GM21526 (cell line): ENCODE data around the gene MMS22L.
A peak's percentile ranks its signal among the peaks of the same experiment; 100 is the strongest.
"Not testable (repeated sequence)": the region's sequence is repeated elsewhere in the genome, so short reads cannot be mapped to it uniquely, and the experiment has no call there.

Experiments
- ATAC-seq: cut with Tn5 transposase; IDR thresholded peaks from one replicate; pipeline ENCODE4 v1.9.1; 2021; ENCODE audit warnings: moderate library complexity; ENCODE audit not compliant: unreplicated experiment, low FRiP score

MMS22L gene

DNA sequence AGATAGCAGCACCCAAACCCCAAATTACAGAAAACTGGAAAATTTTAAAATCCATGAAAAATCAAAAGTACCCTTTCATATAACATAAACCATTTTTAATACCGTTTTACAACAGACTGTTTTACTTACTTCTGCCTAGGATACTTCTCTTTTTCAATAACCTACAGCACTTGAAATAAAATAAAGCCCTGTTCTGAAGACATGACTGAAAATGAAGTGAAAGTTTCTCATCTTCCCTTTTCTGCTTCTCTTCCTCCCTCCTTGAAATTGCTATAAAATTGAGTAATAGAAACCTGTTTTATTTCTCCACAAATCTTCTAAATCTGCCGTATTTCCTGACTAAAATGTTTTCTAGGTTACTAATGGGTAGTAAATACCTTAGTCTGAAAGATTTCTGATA lies 20.3 kb downstream of the MMS22L start:
- no peak for ATAC-seq

- ATAC-seq: no peak
Measured at GRCh38 chr6:97246842-97247241, 36.2 kb downstream of the MMS22L start.

DNA sequence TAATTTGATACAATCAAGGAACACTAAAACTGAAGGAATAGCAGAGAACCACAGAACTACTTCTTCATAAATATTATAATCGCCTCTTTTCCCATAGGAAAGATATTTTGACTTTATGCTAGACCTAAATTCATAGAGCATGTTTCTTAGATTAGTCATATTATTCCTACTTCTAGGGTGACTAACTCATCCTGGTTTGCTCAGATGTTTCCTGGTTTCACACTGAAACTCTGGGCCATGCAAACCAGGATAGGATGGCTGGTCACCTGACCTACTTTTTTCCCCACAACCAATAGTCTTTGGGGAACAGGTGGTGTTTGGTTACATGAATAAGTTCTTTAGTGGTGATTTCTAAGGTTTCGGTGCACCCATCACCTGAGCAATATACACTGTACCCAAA lies 42.8 kb downstream of the MMS22L start:
- ATAC-seq: no peak

DNA sequence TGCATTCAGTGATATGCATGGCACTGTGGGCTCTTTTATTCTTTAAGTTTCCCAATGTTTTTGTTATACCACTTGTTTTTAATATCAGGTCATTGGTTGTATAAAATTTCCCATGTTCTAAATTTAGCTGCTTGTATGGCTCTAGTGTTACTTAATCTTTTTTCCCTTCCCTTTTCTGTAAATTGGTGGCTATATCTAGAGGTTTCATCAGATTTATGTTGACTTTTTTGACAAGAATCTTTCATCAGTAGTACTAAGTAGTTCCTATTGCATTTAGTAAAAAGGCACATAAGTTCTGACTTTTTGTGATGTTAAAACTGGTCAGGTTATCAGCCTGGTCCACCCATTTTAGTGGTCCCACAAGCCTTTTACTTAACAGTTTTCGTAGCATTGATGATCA lies 51.1 kb downstream of the MMS22L start:
- ATAC-seq: no peak

GRCh38 chr6:97222903-97223302 lies 60.1 kb downstream of the MMS22L start:
- ATAC-seq: no peak

DNA sequence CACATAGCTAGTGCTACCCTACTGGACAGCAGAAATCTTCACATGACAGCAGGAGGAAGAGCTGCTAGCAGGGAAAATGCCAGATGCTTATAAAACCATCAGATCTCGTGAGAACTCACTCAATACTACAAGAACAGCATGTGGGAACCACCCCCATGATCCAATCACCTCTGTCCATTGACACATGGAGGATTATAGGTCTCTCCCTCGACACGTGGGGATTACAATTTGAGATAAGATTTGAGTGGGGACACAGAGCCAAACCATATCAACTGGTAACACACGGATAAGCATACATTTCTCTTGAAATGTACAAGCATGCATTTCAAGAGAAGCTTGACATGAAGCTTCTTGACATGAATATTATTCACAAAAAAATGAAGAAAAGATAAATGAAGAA lies 64.1 kb downstream of the MMS22L start:
- no peak for ATAC-seq

DNA sequence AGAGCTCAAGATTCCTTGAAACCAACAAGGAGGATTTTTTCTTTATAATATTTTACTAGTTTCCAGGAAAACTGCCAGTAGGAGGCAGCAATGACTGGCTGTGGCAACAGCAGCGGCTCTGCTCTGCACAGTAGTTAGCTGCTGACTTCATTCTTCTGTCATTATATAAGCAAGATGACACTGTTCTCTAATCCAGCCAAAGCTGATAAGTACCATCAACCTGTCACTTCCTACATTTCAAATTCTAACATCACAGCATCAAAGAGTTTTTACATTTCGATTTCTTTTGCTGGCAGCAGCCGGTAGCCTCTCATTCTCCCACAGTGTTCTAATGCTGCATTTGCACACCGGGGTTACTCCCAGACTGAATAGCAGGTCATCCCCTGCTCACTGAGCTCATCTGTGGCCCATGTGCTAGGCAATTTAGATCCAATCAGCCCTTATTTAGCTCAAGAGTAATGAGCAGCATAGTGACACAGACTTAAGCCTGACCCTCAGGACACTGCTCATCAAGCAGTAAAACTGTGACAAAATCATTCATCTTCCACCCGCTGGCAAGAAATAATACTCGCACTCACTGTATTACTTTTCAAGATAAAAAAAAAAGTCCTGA lies 67.8 kb downstream of the MMS22L start:
- ATAC-seq: no peak

- ATAC-seq: no peak
Measured at GRCh38 chr6:97214671-97215070, 68.3 kb downstream of the MMS22L start.

DNA sequence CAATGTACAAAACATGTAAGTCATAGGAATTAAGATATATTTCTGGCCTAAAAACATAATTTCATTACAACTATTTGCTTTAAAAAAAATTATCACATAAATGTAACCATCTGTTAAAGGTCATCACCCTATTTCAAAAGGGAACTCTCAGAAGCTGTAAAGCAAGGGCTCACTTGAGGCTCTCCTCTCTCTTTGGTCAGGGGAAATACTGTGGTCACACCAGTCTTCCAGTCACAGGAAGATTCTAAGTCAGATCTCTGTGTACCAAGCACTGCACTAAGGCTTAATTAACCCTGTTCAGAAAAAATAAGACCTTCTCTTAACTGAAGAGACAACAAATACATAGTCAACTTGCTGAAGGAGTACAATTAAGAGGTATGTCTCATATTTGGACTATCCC lies 75.6 kb downstream of the MMS22L start:
- no peak for ATAC-seq

DNA sequence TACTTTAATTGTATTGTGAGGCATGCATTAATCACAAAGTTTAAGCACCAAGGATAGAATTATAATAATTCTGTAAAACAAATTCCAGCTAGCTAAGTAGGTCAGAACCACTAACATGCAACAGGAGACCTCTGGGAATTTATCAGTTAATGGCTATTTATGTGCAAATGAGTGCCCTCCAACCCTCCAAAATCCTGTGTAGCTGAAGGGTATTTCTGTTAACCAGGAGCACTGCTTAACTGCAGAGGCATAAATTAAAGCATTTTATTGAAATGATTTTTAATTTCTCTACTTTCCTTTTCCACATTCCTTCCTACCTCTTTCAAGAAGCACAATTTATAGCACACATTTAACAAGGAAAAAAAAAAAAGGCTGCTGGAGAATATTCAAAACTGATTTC lies 77.0 kb downstream of the MMS22L start:
- ATAC-seq: no peak

- ATAC-seq: no peak
Measured at GRCh38 chr6:97203343-97203742, 79.7 kb downstream of the MMS22L start.

DNA sequence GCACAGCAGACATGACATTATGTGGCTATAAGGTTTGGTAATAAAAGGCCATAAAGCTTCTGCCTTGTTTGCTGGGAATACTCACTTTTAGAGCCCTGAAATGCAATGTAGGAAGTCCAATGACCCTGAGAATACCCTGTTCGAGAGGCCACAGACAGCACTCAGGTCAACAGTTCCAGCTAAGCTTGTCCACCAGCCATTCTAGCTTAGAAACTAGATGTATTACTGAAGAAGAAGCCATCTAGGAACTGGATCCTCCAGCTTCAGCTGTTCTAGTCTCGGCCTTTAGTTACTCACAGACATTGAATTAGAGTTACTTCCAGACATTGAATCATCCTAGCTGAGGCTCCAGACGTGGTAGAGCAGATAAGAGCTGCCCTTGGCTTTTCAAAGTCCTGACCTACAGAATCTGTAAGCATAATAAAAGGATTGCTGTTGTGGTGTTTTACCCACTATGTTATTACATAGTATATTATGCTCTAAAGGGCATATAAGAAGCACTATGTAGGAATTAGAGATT lies 84.9 kb downstream of the MMS22L start:
- no peak for ATAC-seq

GRCh38 chr6:97195117-97195516 lies 87.9 kb downstream of the MMS22L start:
- ATAC-seq: no peak

DNA sequence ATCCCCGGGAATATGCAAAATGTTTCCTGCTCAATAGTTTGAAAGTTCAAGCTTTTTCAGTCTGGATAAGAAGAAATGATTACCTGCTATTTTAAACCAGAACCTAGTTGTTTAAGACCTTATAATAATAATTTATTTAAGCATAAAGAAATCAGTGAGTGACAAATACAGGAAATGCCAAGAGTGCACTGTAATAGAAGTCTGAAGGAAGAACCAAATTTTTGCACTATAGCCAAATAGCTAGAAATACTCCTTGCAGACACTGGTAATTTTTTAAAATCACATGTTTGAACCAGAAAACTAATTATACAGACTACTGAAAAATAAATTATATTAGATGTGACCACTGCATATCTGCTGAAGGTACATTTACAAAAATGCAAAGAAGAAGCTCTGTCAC lies 93.2 kb downstream of the MMS22L start:
- ATAC-seq: no peak

DNA sequence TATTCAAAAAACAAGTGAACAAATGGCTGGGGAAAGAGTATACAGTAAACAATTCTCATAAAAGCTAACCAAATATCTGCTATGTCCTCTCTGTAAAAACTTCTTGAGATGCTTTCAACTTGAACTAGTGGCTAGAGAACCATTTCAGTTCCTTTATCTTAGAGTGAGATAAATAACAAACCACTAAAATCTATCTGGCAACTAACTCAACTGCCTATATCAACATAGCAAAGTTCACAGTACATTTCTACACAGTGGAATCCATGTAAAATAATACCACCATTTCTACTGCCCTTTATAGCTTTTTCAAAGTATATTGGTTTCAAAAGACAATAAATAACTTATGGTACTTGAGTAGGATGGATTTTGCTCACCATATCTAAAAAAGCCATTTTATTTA lies 95.1 kb downstream of the MMS22L start:
- ATAC-seq: no peak

GRCh38 chr6:97186416-97186999 lies 96.5 kb downstream of the MMS22L start:
- ATAC-seq: peak; percentile 96

- no peak for ATAC-seq
Measured at GRCh38 chr6:97177905-97178304, 105.1 kb downstream of the MMS22L start.

DNA sequence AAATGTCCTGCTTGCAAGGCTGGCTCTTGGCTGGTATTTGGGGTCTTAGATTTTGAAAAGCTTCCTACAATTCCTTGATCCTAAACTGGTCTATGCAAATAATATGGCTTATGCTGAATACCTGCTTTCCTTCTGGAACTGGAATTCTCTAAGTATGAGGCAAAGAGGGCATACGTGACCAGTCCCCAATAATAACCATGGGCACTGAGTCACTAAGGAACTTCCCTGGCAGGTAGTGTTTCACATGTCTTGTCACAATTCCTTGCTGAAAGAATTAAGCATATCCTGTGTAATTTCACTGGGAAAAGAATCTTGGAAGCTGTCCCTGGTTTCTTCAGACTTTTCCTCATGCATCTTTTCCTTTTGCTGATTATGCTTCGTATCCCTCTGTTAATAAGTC lies 106.5 kb downstream of the MMS22L start:
- ATAC-seq: no peak

GRCh38 chr6:97175806-97176205 lies 107.2 kb downstream of the MMS22L start:
- no peak for ATAC-seq

- ATAC-seq: no peak
Measured at GRCh38 chr6:97174471-97174870, 108.5 kb downstream of the MMS22L start.

GRCh38 chr6:97160280-97160679 lies 122.7 kb downstream of the MMS22L start:
- ATAC-seq: no peak

- ATAC-seq: not testable (repeated sequence)
Measured at GRCh38 chr6:97155447-97155846, 127.6 kb downstream of the MMS22L start.

DNA sequence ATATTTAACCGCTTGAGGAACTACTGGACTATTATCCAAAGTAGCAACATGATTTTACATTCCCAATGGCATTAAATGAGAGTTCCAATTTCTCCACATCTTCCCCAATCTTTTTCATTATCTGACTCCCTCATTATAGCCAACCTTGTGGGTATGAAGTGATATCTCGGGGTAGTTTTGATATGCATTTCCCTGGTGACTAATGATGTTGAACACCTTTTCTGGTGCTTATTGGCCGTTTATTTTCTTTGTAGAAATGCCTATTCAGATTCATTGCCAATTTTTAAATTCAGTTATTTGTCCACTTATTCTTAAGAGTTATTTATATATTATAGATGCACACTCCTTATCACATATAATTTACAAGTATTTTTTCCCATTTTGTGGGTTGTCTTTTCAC lies 129.0 kb downstream of the MMS22L start:
- ATAC-seq: no peak
